Smooth muscle cell (in vitro differentiated cells): ENCODE data around the gene NOTCH3. TPM values are rescaled to one million over a fixed set of nuclear protein-coding genes. Genes with fewer than 3 reads are reported as not detected.

Source experiments
- DNase-seq: peaks from one replicate; lab custom pipeline; 2025; ENCODE audit not compliant: unreplicated experiment; lab: John Stamatoyannopoulos, UW
- H2AFZ ChIP-seq: fragments of 200-600 bp; sonication (generic); 2 replicates; pipeline ENCODE4 v1.6.0; 2016; ENCODE audit warnings: antibody characterized with exemption, low read depth, mild to moderate bottlenecking
- H3F3A ChIP-seq: fragments of 200-600 bp; sonication (generic); 2 replicates; pipeline ENCODE4 v1.6.0; 2017; ENCODE audit warnings: antibody characterized with exemption, low read depth
- H3K27ac ChIP-seq: fragments of 200-600 bp; sonication (generic); 2 replicates; pipeline ENCODE4 v1.5.1; 2016; ENCODE audit warnings: low read depth, mild to moderate bottlenecking
- H3K27me3 ChIP-seq: fragments of 200-600 bp; sonication (generic); 2 replicates; pipeline ENCODE4 v1.6.1; 2016; ENCODE audit warnings: low read depth, mild to moderate bottlenecking
- H3K36me3 ChIP-seq: fragments of 200-600 bp; sonication (generic); 2 replicates; pipeline ENCODE4 v1.5.1; 2016; ENCODE audit warnings: low read depth
- H3K4me1 ChIP-seq: fragments of 200-600 bp; sonication (generic); 2 replicates; pipeline ENCODE4 v1.5.1; 2016; ENCODE audit warnings: low read depth
- H3K4me2 ChIP-seq: fragments of 200-600 bp; sonication (generic); 2 replicates; pipeline ENCODE4 v1.6.0; 2016; ENCODE audit warnings: mild to moderate bottlenecking
- H3K4me3 ChIP-seq: fragments of 200-600 bp; sonication (generic); 2 replicates; pipeline ENCODE4 v1.5.1; 2016; ENCODE audit warnings: mild to moderate bottlenecking
- H3K79me2 ChIP-seq: fragments of 200-600 bp; sonication (generic); 2 replicates; pipeline ENCODE4 v1.6.0; 2016; ENCODE audit warnings: low read depth, mild to moderate bottlenecking
- H3K9ac ChIP-seq: fragments of 200-600 bp; sonication (generic); 2 replicates; pipeline ENCODE4 v1.6.0; 2016; ENCODE audit warnings: low read depth
- H3K9me3 ChIP-seq: fragments of 200-600 bp; sonication (generic); replicated peaks from 2 replicates; pipeline ENCODE4 v1.5.1; 2016; ENCODE audit warnings: low read depth
- H4K20me1 ChIP-seq: fragments of 200-600 bp; sonication (generic); 2 replicates; pipeline ENCODE4 v1.6.0; 2016; ENCODE audit warnings: low read depth
- CTCF ChIP-seq: fragments of 200-600 bp; sonication (generic); IDR thresholded peaks from 2 replicates; pipeline ENCODE4 v1.5.1; 2017; ENCODE audit warnings: borderline replicate concordance, mild to moderate bottlenecking, antibody characterized with exemption; ENCODE audit not compliant: insufficient read depth, poor library complexity, severe bottlenecking
- WGBS: methylation state at CpG from one replicate; pipeline ENCODE4 v1.1.7; 2016; ENCODE audit warnings: low lambda C conversion rate; 5-methylcytosine and 5-hydroxymethylcytosine counted together
- polyA plus RNA-seq: library from polyadenylated mRNA; unstranded; fragments of >200 nt; fragmentation: Nextera tagmentation; extraction: Ambion mirVana; gene quantifications from 2 replicates; pipeline ENCODE4 v1.2.1, GENCODE V29; 2016
- total RNA-seq: library from RNA; depleted of rRNA; stranded (reverse); fragments of >200 nt; gene quantifications from 2 replicates; pipeline ENCODE4 v1.2.3, GENCODE V29; 2014

NOTCH3 gene
- total and polyA plus RNA-seq, 2 experiments from 2014 or later = 72.0 to 92.5 TPM

- peak overlapping the region; percentile 94 for H3K27ac ChIP-seq
- H3K4me2 ChIP-seq = peak overlapping the region; percentile 48
- no peak for TF ChIP-seq CTCF
- no peak for DNase-seq
- no peaks in the 10 kb centered on the region for H3K36me3 ChIP-seq
- peaks cover 5% of the 10 kb centered on the region for H3K4me1 ChIP-seq
- peaks cover 10% of the 10 kb centered on the region for H3F3A ChIP-seq
- no peaks in the 10 kb centered on the region for H3K27me3 ChIP-seq
- no peak overlapping the region for H2AFZ ChIP-seq
- no peaks in the 10 kb centered on the region for H4K20me1 ChIP-seq
- no peak overlapping the region for H3K4me3 ChIP-seq
- peaks cover 5% of the 10 kb centered on the region for H3K9me3 ChIP-seq
- H3K9ac ChIP-seq = peak overlapping the region; percentile 24
- no peaks in the 10 kb centered on the region for H3K79me2 ChIP-seq
Observed at GRCh38 chr19:15137777-15138176, 63.0 kb downstream of the NOTCH3 start.

GRCh38 chr19:15136234-15136954 is 64.4 kb downstream of the NOTCH3 start:
- Histone ChIP-seq H3K79me2 (no peaks in the 10 kb centered on the region), H3K27me3 (no peaks in the 10 kb centered on the region), H3K4me3 (no peak overlapping the region), H3K36me3 (no peaks in the 10 kb centered on the region), H3K9me3 (peaks cover 5% of the 10 kb centered on the region), H3K4me1 (peaks cover 5% of the 10 kb centered on the region), H3K4me2 (peak overlapping the region; percentile 56), H3K27ac (peak overlapping the region; percentile 94), H3K9ac (peak overlapping the region; percentile 81), H2AFZ (no peak overlapping the region), H4K20me1 (no peaks in the 10 kb centered on the region), H3F3A (peaks cover 10% of the 10 kb centered on the region)
- WGBS = 17% methylated on average over 2 of the region's 2 CpGs
- no peak for TF ChIP-seq CTCF
- no peak for DNase-seq

- H3K9me3 ChIP-seq = no peaks in the 10 kb centered on the region
- H3K9ac ChIP-seq = no peak overlapping the region
- TF ChIP-seq CTCF = no peak
- H3F3A ChIP-seq = no peaks in the 10 kb centered on the region
- peak overlapping the region; percentile 88 for H3K27ac ChIP-seq
- H3K36me3 ChIP-seq = no peaks in the 10 kb centered on the region
- H3K4me3 ChIP-seq = no peak overlapping the region
- 56% methylated on average over 16 of the region's 16 CpGs for WGBS
- peaks cover 2% of the 10 kb centered on the region for H3K79me2 ChIP-seq
- H3K27me3 ChIP-seq = no peaks in the 10 kb centered on the region
- no peaks in the 10 kb centered on the region for H4K20me1 ChIP-seq
- no peak overlapping the region for H2AFZ ChIP-seq
- H3K4me2 ChIP-seq = no peak overlapping the region
- peaks cover 7% of the 10 kb centered on the region for H3K4me1 ChIP-seq
- DNase-seq = no peak
Observed at GRCh38 chr19:15129856-15130585, 70.8 kb downstream of the NOTCH3 start.
